Tibial nerve (tissue), 4 donors: ENCODE results near the gene NIPBL. TPM values are rescaled to one million over a fixed set of nuclear protein-coding genes. Genes with fewer than 3 reads are reported as not detected.

Experiments
- DNase-seq, 2 donors: peaks; one replicate each; pipeline ENCODE4 v3.0.0-alpha.2; 2019; ENCODE audit warnings: low spot score in 2 of 2
- H3K27ac ChIP-seq, 4 donors: fragments of 200-600 bp; sonication (generic) in 3 of 4; one replicate each; pipeline ENCODE4 v1.5.1; 2017 to 2019; ENCODE audit warnings: mild to moderate bottlenecking in 1 of 4
- H3K27me3 ChIP-seq, 2 donors: fragments of 200-600 bp; sonication (generic) in 1 of 2; one replicate each; pipeline versions ENCODE4 v1.5.1 to v1.6.0; 2017 to 2019
- H3K36me3 ChIP-seq, 3 donors: fragments of 200-600 bp; sonication (generic); one replicate each; pipeline ENCODE4 v1.5.1; 2018 to 2019
- H3K4me1 ChIP-seq, 4 donors: fragments of 200-600 bp; sonication (generic) in 3 of 4; one replicate each; pipeline ENCODE4 v1.5.1; 2017 to 2019
- H3K4me3 ChIP-seq, 4 donors: fragments of 200-600 bp; sonication (generic) in 3 of 4; one replicate each; pipeline ENCODE4 v1.5.1; 2017 to 2019; ENCODE audit warnings: mild to moderate bottlenecking in 1 of 4, moderate library complexity in 1 of 4
- H3K9me3 ChIP-seq, 4 donors: fragments of 200-600 bp; sonication (generic) in 3 of 4; one replicate each; pipeline ENCODE4 v1.5.1; 2017 to 2019
- CTCF ChIP-seq, 5 experiments: fragments of 200-600 bp in 3 of 5; fragments of 450-650 bp in 2 of 5; sonication (generic) in 3 of 5; IDR thresholded peaks; one replicate each; pipeline ENCODE4 v1.5.1; 2016 to 2019; ENCODE audit warnings: antibody characterized with exemption in 5 of 5, mild to moderate bottlenecking in 3 of 5, moderate library complexity in 2 of 5
- EP300 ChIP-seq, 2 donors: sonication (generic); formaldehyde crosslinking; IDR thresholded peaks; one replicate each; pipeline ENCODE4 v1.6.1; 2017; ENCODE audit warnings: antibody characterized with exemption in 2 of 2, mild to moderate bottlenecking in 1 of 2
- POLR2A ChIP-seq, 2 donors: fragments of 450-650 bp; IDR thresholded peaks; one replicate each; pipeline ENCODE4 v1.6.1; 2017; ENCODE audit warnings: antibody characterized with exemption in 2 of 2, mild to moderate bottlenecking in 2 of 2, moderate library complexity in 2 of 2
- WGBS, 2 donors: methylation state at CpG; one replicate each; pipeline ENCODE4 v1.1.5; 2018; 5-methylcytosine and 5-hydroxymethylcytosine counted together
- total RNA-seq, 4 donors: library from RNA; depleted of rRNA; stranded (reverse); fragments of >200 nt; gene quantifications; one replicate each; pipeline ENCODE4 v1.1.0, GENCODE V29; 2016

NIPBL gene
- total RNA-seq, 4 donors from 2014 or later = 53.4 to 64.5 (median 59.4) TPM

- 89% methylated on average over 4 of the region's 4 CpGs for WGBS, 2 donors
- peaks cover 0 to 9% (median 1%) of the 10 kb centered on the region in 4 donors for H3K9me3 ChIP-seq
- no peak overlapping the region for H3K27ac ChIP-seq
- TF ChIP-seq EP300 (IDR thresholded peaks at IDR 0.05) (no peak), POLR2A (IDR thresholded peaks at IDR 0.05) (no peak), CTCF (IDR thresholded peaks at IDR 0.05) (no peak)
- no peak overlapping the region for H3K4me3 ChIP-seq
- no peak for DNase-seq
- no peaks in the 10 kb centered on the region for H3K4me1 ChIP-seq
- H3K36me3 ChIP-seq = peaks cover 0 to 99% (median 3%) of the 10 kb centered on the region in 3 donors
- H3K27me3 ChIP-seq = no peaks in the 10 kb centered on the region
Measured at GRCh38 chr5:37111426-37112382, 235.1 kb downstream of the NIPBL start.

- Histone ChIP-seq H3K27me3 (no peaks in the 10 kb centered on the region), H3K4me1 (no peaks in the 10 kb centered on the region), H3K9me3 (peaks cover 0 to 6% (median 1%) of the 10 kb centered on the region in 4 donors), H3K27ac (no peak overlapping the region), H3K4me3 (no peak overlapping the region), H3K36me3 (peaks cover 0 to 99% (median 3%) of the 10 kb centered on the region in 3 donors)
- DNase-seq = no peak
- no peak for TF ChIP-seq EP300 (IDR thresholded peaks at IDR 0.05)
- TF ChIP-seq POLR2A (IDR thresholded peaks at IDR 0.05) = no peak
- no peak for TF ChIP-seq CTCF (IDR thresholded peaks at IDR 0.05)
- WGBS, 2 donors = 84 to 88% methylated on average over 3 of the region's 3 CpGs
Measured at GRCh38 chr5:37112383-37112991, 235.9 kb downstream of the NIPBL start.
